Dendritic cell treated with granulocyte-macrophage colony-stimulating factor and Interleukin-4, amounts not matched to agents 40 ng/mL and 50 ng/mL, for 4 days (primary cell): Measurements from ENCODE around the gene ASRGL1.

Experiments used
- H3K27ac Mint-ChIP-seq: one replicate; pipeline ENCODE4 v1.8.0; 2022; ENCODE audit warnings: mild to moderate bottlenecking, mixed read lengths
- H3K27me3 Mint-ChIP-seq: one replicate; pipeline ENCODE4 v1.8.0; 2022; ENCODE audit warnings: mild to moderate bottlenecking, mixed read lengths
- H3K36me3 Mint-ChIP-seq: one replicate; pipeline ENCODE4 v1.8.0; 2022; ENCODE audit warnings: low read depth, mixed read lengths
- H3K4me1 Mint-ChIP-seq: one replicate; pipeline ENCODE4 v1.8.0; 2022; ENCODE audit warnings: low read depth, mixed read lengths
- H3K4me3 Mint-ChIP-seq: one replicate; pipeline ENCODE4 v1.8.0; 2022; ENCODE audit warnings: mild to moderate bottlenecking, moderate library complexity, mixed read lengths
- H3K9me3 Mint-ChIP-seq: one replicate; pipeline ENCODE4 v1.8.0; 2022; ENCODE audit warnings: mixed read lengths
- intact Hi-C: fragments of 100-400 bp; cut with micrococcal nuclease; formaldehyde crosslinking; loops from one replicate; pipeline ENCODE4 v1.15.0; 2022

ASRGL1 gene

GRCh38 chr11:62439785-62440602 is 102.7 kb downstream of the ASRGL1 start:
- Mint-ChIP-seq H3K9me3 (no peaks in the 10 kb centered on the region), H3K27me3 (no peaks in the 10 kb centered on the region), H3K4me1 (peaks cover 52% of the 10 kb centered on the region), H3K4me3 (peak overlapping the region; percentile 38), H3K36me3 (no peaks in the 10 kb centered on the region), H3K27ac (peak overlapping the region; percentile 86)
- intact Hi-C loops, result no loop called here
